Activated CD4-positive, alpha-beta T cell treated with anti-CD3 and anti-CD28 coated beads for 24 hours (primary cell): ENCODE measurements around the gene CNTD1.
"Not testable (repeated sequence)": the region's sequence is repeated elsewhere in the genome, so short reads cannot be mapped to it uniquely, and the experiment has no call there.

ENCODE experiments used
- DNase-seq, 2 donors: peaks; one replicate each; pipeline ENCODE4 v3.0.0-alpha.2; 2020; ENCODE audit warnings: low read depth in 2 of 2

CNTD1 gene

GRCh38 chr17:42798383-42799380, at the start of gene CNTD1, which contains the start of gene COA3:
TSS of gene CNTD1 (plus strand) at chr17:42798861. CDS start at chr17:42799068, 207 bp downstream.
TSS of gene COA3 (minus strand) at chr17:42798704. CDS start at chr17:42798681, 23 bp downstream.
- peak; percentile 65 to 75 for DNase-seq

GRCh38 chr17:42748908-42749798, 49.5 kb upstream of the CNTD1 start:
- no peak for DNase-seq

GRCh38 chr17:42750739-42751344, 47.8 kb upstream of the CNTD1 start:
- no peak for DNase-seq

GRCh38 chr17:42751628-42752027, 47.0 kb upstream of the CNTD1 start:
- DNase-seq, result no peak

- no peak for DNase-seq
Measured at GRCh38 chr17:42754782-42755181, 43.9 kb upstream of the CNTD1 start.

- no peak for DNase-seq
Measured at GRCh38 chr17:42759982-42760651, 38.5 kb upstream of the CNTD1 start.

- no peak for DNase-seq
Measured at GRCh38 chr17:42760652-42761581, 37.7 kb upstream of the CNTD1 start, which contains the start of gene RAMP2. TSS of gene RAMP2 (plus strand) at chr17:42761227. CDS start at chr17:42761262, 35 bp downstream.

GRCh38 chr17:42761638-42762037, 37.0 kb upstream of the CNTD1 start:
- DNase-seq, result no peak

GRCh38 chr17:42766124-42766523, 32.5 kb upstream of the CNTD1 start:
- DNase-seq, result no peak

- no peak for DNase-seq
Measured at GRCh38 chr17:42767512-42767911, 31.1 kb upstream of the CNTD1 start.

GRCh38 chr17:42768006-42768405, 30.7 kb upstream of the CNTD1 start:
- not testable (repeated sequence) for DNase-seq

GRCh38 chr17:42769964-42770363, 28.7 kb upstream of the CNTD1 start:
- DNase-seq, result not testable (repeated sequence)

- DNase-seq, result no peak
Measured at GRCh38 chr17:42772945-42773289, 25.7 kb upstream of the CNTD1 start.

- peak; percentile 56 for DNase-seq
Measured at GRCh38 chr17:42773290-42774035, 25.2 kb upstream of the CNTD1 start, which contains the start of gene VPS25. TSS of gene VPS25 (plus strand) at chr17:42773449. CDS start at chr17:42773476, 27 bp downstream.

- no peak for DNase-seq
Measured at GRCh38 chr17:42774066-42774745, 24.5 kb upstream of the CNTD1 start.

GRCh38 chr17:42775534-42776098, 23.0 kb upstream of the CNTD1 start:
- no peak for DNase-seq

- DNase-seq, result no peak
Measured at GRCh38 chr17:42778570-42778969, 20.1 kb upstream of the CNTD1 start.

GRCh38 chr17:42779304-42779935, 19.2 kb upstream of the CNTD1 start:
- no peak for DNase-seq
